K562 (cell line): Measurements from ENCODE around the gene FOXN1. TPM values are rescaled to one million over a fixed set of nuclear protein-coding genes. Genes with fewer than 3 reads are reported as not detected.

ENCODE experiments used
- BACH1 ChIP-seq: fragments of 200-800 bp; sonication (Bioruptor generic); IDR thresholded peaks from 2 replicates; pipeline ENCODE4 v1.6.1; 2016; ENCODE audit warnings: missing genetic modification characterization, missing compliant biosample characterization
- CCNT2 ChIP-seq: IDR thresholded peaks from 2 replicates; pipeline ENCODE4 v1.6.1; 2011; ENCODE audit warnings: borderline replicate concordance, low read depth, mild to moderate bottlenecking, moderate library complexity, mixed read lengths, low read length; ENCODE audit not compliant: insufficient read length; ENCODE audit errors: extremely low read depth
- CEBPG ChIP-seq, 3 experiments: fragments of 200-800 bp in 1 of 3; sonication (Bioruptor generic) in 1 of 3; sonication (generic) in 1 of 3; formaldehyde crosslinking in 1 of 3; IDR thresholded peaks in 2 of 3; conservative IDR thresholded peaks in 1 of 3; 2 replicates each; pipeline versions ENCODE4 v1.6.1 to v1.8.0; 2016 to 2022; ENCODE audit warnings: missing compliant biosample characterization in 2 of 3, missing genetic modification characterization in 2 of 3, mild to moderate bottlenecking in 1 of 3, missing genetic modification reagents in 1 of 3
- DIDO1 ChIP-seq: fragments of 450-650 bp; IDR thresholded peaks from 2 replicates; pipeline ENCODE4 v1.6.1; 2016; ENCODE audit warnings: low read depth, missing biosample characterization, missing genetic modification characterization
- EWSR1 ChIP-seq: fragments of 450-650 bp; IDR thresholded peaks from 2 replicates; pipeline ENCODE4 v1.6.1; 2018; ENCODE audit warnings: borderline replicate concordance, mild to moderate bottlenecking, low read depth, moderate library complexity; ENCODE audit not compliant: partially characterized antibody
- FUS ChIP-seq: fragments of 200-400 bp; formaldehyde crosslinking; optimal IDR thresholded peaks from 2 replicates; pipeline ENCODE3; 2017; ENCODE audit warnings: low read depth, low read length
- GTF2A2 ChIP-seq: IDR thresholded peaks from 2 replicates; pipeline ENCODE4 v1.6.1; 2016; ENCODE audit warnings: mild to moderate bottlenecking, missing genetic modification characterization, missing compliant biosample characterization
- KDM1A ChIP-seq, 2 experiments: fragments of 450-650 bp; IDR thresholded peaks; 2 replicates each; pipeline ENCODE4 v1.6.1; 2016; ENCODE audit warnings: mild to moderate bottlenecking in 2 of 2
- KLF6 ChIP-seq: fragments of 250-450 bp; sonication (Bioruptor Pico); IDR thresholded peaks from 2 replicates; pipeline ENCODE4 v1.4.0; 2020; ENCODE audit warnings: mild to moderate bottlenecking, moderate library complexity, borderline replicate concordance
- MYBL2 ChIP-seq, 2 experiments: fragments of 450-650 bp in 1 of 2; sonication (generic) in 1 of 2; formaldehyde crosslinking in 1 of 2; IDR thresholded peaks; 2 replicates each; pipeline versions ENCODE4 v1.6.1 to v1.8.1; 2017 to 2022; ENCODE audit warnings: borderline replicate concordance in 1 of 2, inconsistent platforms in 1 of 2, low read depth in 1 of 2, mild to moderate bottlenecking in 1 of 2, missing genetic modification reagents in 1 of 2, moderate library complexity in 1 of 2
- NFYB ChIP-seq: IDR thresholded peaks from 2 replicates; pipeline ENCODE4 v1.6.1; 2011; ENCODE audit warnings: mild to moderate bottlenecking, moderate library complexity; ENCODE audit not compliant: insufficient read length; ENCODE audit errors: extremely low read depth
- NR2F6 ChIP-seq: fragments of 450-650 bp; formaldehyde crosslinking; IDR thresholded peaks from 2 replicates; pipeline ENCODE4 v1.4.0; 2020; ENCODE audit warnings: mild to moderate bottlenecking
- POLR2H ChIP-seq: IDR thresholded peaks from 2 replicates; pipeline ENCODE4 v1.6.1; 2016; ENCODE audit warnings: missing genetic modification characterization, low read depth, mild to moderate bottlenecking, control low read depth, missing compliant biosample characterization, moderate library complexity
- PTTG1 ChIP-seq: fragments of 450-650 bp; IDR thresholded peaks from 2 replicates; pipeline ENCODE4 v1.6.1; 2016; ENCODE audit warnings: low read depth, mild to moderate bottlenecking, missing genetic modification characterization, missing compliant biosample characterization
- RFX7 ChIP-seq: fragments of 250-450 bp; sonication (Bioruptor Pico); IDR thresholded peaks from 2 replicates; pipeline ENCODE4 v1.5.1; 2021; ENCODE audit warnings: mild to moderate bottlenecking
- SETDB1 ChIP-seq: IDR thresholded peaks from one replicate; pipeline ENCODE4 v1.6.1; 2012; ENCODE audit warnings: low read length, control low read depth, inconsistent platforms
- SRSF1 ChIP-seq: fragments of 200-400 bp; formaldehyde crosslinking; IDR thresholded peaks from 2 replicates; pipeline ENCODE4 v1.6.1; 2017; ENCODE audit warnings: mild to moderate bottlenecking, low read depth, low read length, moderate library complexity
- TSC22D4 ChIP-seq: fragments of 450-650 bp; IDR thresholded peaks from 2 replicates; pipeline ENCODE4 v1.6.1; 2016; ENCODE audit warnings: missing genetic modification characterization, missing biosample characterization, control low read depth
- ZBTB1 ChIP-seq: sonication (generic); formaldehyde crosslinking; IDR thresholded peaks from 2 replicates; pipeline ENCODE4 v1.8.1; 2023; ENCODE audit warnings: missing genetic modification reagents, low read depth, mild to moderate bottlenecking, borderline replicate concordance
- ZFPM2 ChIP-seq: fragments of 250-450 bp; sonication (Bioruptor Pico); IDR thresholded peaks from 2 replicates; pipeline ENCODE4 v1.5.1; 2022; ENCODE audit warnings: mild to moderate bottlenecking
- ZNF217 ChIP-seq: sonication (generic); formaldehyde crosslinking; IDR thresholded peaks from 2 replicates; pipeline ENCODE4 v1.8.0; 2022; ENCODE audit warnings: mild to moderate bottlenecking, missing genetic modification reagents
- ZNF436 ChIP-seq: fragments of 250-450, 450-650 bp; sonication (Bioruptor Pico); formaldehyde crosslinking; IDR thresholded peaks from 2 replicates; pipeline ENCODE4 v1.7.0; 2020; ENCODE audit warnings: mild to moderate bottlenecking
- ZNF586 ChIP-seq: fragments of 450-650 bp; formaldehyde crosslinking; conservative IDR thresholded peaks from 2 replicates; pipeline ENCODE4 v1.4.0; 2020; ENCODE audit warnings: mild to moderate bottlenecking, moderate library complexity
- ZNF75A ChIP-seq: fragments of 450-650 bp; formaldehyde crosslinking; IDR thresholded peaks from 2 replicates; pipeline ENCODE4 v1.4.0; 2020; ENCODE audit warnings: mild to moderate bottlenecking
- polyA plus RNA-seq, 8 experiments: library from polyadenylated mRNA; depleted of rRNA in 4 of 8; stranded (reverse) in 5 of 8; unstranded in 3 of 8; fragments of >200 nt; fragmentation: Nextera tagmentation in 2 of 8; fragmentation: Illumina TruSeq in 1 of 8; extraction: Ambion mirVana in 2 of 8; extraction: Trizol in 1 of 8; gene quantifications; 2 replicates each; pipeline versions ENCODE4 v1.2.1 to v1.2.3, GENCODE V29; 2011 to 2014; ENCODE audit warnings: inconsistent platforms in 1 of 8, missing spikeins in 1 of 8
- total RNA-seq, 7 experiments: library from RNA; depleted of rRNA in 6 of 7; stranded (reverse); fragments of >200 nt in 6 of 7; fragmentation: Illumina TruSeq in 2 of 7; extraction: Trizol in 2 of 7; gene quantifications; 2 replicates each; pipeline versions ENCODE4 v1.2.1 to v1.2.3, GENCODE V29; 2011 to 2021; ENCODE audit warnings: low replicate concordance in 1 of 7
- TF ChIP-seq, protein P1 (sequence below): IDR thresholded peaks from 2 replicates; pipeline ENCODE4 v1.6.1; 2016; ENCODE audit warnings: missing genetic modification characterization, missing compliant biosample characterization
- TF ChIP-seq, protein P2 (sequence below): conservative IDR thresholded peaks from 2 replicates; pipeline ENCODE4 v1.6.1; 2011; ENCODE audit warnings: low read depth, mild to moderate bottlenecking, low read length; ENCODE audit not compliant: control insufficient read depth

The FOXN1 gene
- total and polyA plus RNA-seq, 9 of the 15 experiments (the other 6 are each of a cell fraction or from before 2014, with no cell fraction given) = not detected

GRCh38 chr17:28571361-28572122, 65.4 kb downstream of the FOXN1 start, which contains the start of gene PIGS (continued):
- TF ChIP-seq DIDO1 (tag) (no peak), ZBTB1 (no peak), NR2F6 (no peak), SETDB1 (no peak), SRSF1 (no peak), CCNT2 (peak; percentile 62), ZFPM2 (CRISPR knock-in tag) (no peak), TSC22D4 (no peak), BACH1 (tag) (no peak), POLR2H (tag) (peak; percentile 23; the same call in 1 of the 2 replicates), KDM1A (IDR thresholded peaks at IDR 0.05) (no peak), FUS (no peak), GTF2A2 (tag) (no peak), RFX7 (CRISPR knock-in tag) (no peak), KLF6 (CRISPR knock-in tag) (no peak), EWSR1 (no peak), NFYB (peak; percentile 57), MYBL2 (IDR thresholded peaks at IDR 0.05; ENCODE audit: low read depth) (no peak), MYBL2 (CRISPR knock-in tag; IDR thresholded peaks at IDR 0.05; ENCODE audit: borderline replicate concordance) (no peak), CEBPG (CRISPR knock-in tag; IDR thresholded peaks at IDR 0.05) (no peak), CEBPG (tag; conservative IDR thresholded peaks at IDR 0.05 in 1 of 2, IDR thresholded peaks at IDR 0.05 in 1 of 2) (no peak), ZNF217 (no peak), ZNF586 (CRISPR knock-in tag) (no peak), ZNF436 (CRISPR knock-in tag) (no peak), ZNF75A (CRISPR knock-in tag) (no peak), PTTG1 (tag) (no peak)
- TF ChIP-seq, protein P1, sequence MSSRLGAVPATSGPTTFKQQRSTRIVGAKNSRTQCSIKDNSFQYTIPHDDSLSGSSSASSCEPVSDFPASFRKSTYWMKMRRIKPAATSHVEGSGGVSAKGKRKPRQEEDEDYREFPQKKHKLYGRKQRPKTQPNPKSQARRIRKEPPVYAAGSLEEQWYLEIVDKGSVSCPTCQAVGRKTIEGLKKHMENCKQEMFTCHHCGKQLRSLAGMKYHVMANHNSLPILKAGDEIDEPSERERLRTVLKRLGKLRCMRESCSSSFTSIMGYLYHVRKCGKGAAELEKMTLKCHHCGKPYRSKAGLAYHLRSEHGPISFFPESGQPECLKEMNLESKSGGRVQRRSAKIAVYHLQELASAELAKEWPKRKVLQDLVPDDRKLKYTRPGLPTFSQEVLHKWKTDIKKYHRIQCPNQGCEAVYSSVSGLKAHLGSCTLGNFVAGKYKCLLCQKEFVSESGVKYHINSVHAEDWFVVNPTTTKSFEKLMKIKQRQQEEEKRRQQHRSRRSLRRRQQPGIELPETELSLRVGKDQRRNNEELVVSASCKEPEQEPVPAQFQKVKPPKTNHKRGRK = no peak
- TF ChIP-seq, protein P2, sequence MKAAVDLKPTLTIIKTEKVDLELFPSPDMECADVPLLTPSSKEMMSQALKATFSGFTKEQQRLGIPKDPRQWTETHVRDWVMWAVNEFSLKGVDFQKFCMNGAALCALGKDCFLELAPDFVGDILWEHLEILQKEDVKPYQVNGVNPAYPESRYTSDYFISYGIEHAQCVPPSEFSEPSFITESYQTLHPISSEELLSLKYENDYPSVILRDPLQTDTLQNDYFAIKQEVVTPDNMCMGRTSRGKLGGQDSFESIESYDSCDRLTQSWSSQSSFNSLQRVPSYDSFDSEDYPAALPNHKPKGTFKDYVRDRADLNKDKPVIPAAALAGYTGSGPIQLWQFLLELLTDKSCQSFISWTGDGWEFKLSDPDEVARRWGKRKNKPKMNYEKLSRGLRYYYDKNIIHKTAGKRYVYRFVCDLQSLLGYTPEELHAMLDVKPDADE = peak; percentile 70
